HG02870 (cell line): ENCODE data around the gene ZNF816.
"Not testable (repeated sequence)": the region's sequence is repeated elsewhere in the genome, so short reads cannot be mapped to it uniquely, and the experiment has no call there.

Experiments
- ATAC-seq: cut with Tn5 transposase; IDR thresholded peaks from one replicate; pipeline ENCODE4 v1.9.1; 2021; ENCODE audit warnings: mild to moderate bottlenecking, moderate library complexity; ENCODE audit not compliant: unreplicated experiment

The ZNF816 gene

GRCh38 chr19:52936151-52936953, 26.3 kb downstream of the ZNF816 start:
- no peak for ATAC-seq

- ATAC-seq = no peak
These were observed 27.2 kb downstream of the ZNF816 start for GRCh38 chr19:52935434-52935833.

GRCh38 chr19:52924641-52925040, 38.0 kb downstream of the ZNF816 start:
- not testable (repeated sequence) for ATAC-seq

GRCh38 chr19:52923778-52924593, 38.7 kb downstream of the ZNF816 start:
- no peak for ATAC-seq

GRCh38 chr19:52922841-52923777, 39.6 kb downstream of the ZNF816 start, which contains the start of gene ZNF888:
Gene ZNF888, minus strand, starts transcription at chr19:52923428. Its CDS starts 5,555 bp downstream, at chr19:52917873.
- peak; percentile 88 for ATAC-seq

- no peak for ATAC-seq
These were observed 45.1 kb downstream of the ZNF816 start for GRCh38 chr19:52917531-52917930.

GRCh38 chr19:52910648-52911047, 52.0 kb downstream of the ZNF816 start:
- no peak for ATAC-seq

GRCh38 chr19:52904052-52904780, 58.5 kb downstream of the ZNF816 start:
- ATAC-seq = not testable (repeated sequence)

GRCh38 chr19:52901842-52902241, 60.8 kb downstream of the ZNF816 start:
- no peak for ATAC-seq
